HepG2 (cell line): Measurements from ENCODE around the gene RHBDD1. TPM values are rescaled to one million over a fixed set of nuclear protein-coding genes. Genes with fewer than 3 reads are reported as not detected.

Experiments used
- ATAD3A ChIP-seq: sonication (generic); formaldehyde crosslinking; IDR thresholded peaks from 2 replicates; pipeline ENCODE4 v1.4.0; 2020; ENCODE audit warnings: missing genetic modification reagents
- CC2D1A ChIP-seq: sonication (generic); formaldehyde crosslinking; IDR thresholded peaks from 2 replicates; pipeline ENCODE4 v1.8.1; 2023; ENCODE audit warnings: mild to moderate bottlenecking, missing genetic modification reagents
- GPN1 ChIP-seq: sonication (generic); formaldehyde crosslinking; IDR thresholded peaks from 2 replicates; pipeline ENCODE4 v1.5.1; 2020; ENCODE audit warnings: missing genetic modification reagents, borderline replicate concordance
- IKZF1 ChIP-seq: fragments of 450-650 bp; IDR thresholded peaks from 2 replicates; pipeline ENCODE4 v1.7.1; 2016
- IRX3 ChIP-seq: sonication (generic); formaldehyde crosslinking; IDR thresholded peaks from 2 replicates; pipeline ENCODE4 v1.8.1; 2023; ENCODE audit warnings: mild to moderate bottlenecking, low read depth, missing genetic modification reagents, borderline replicate concordance
- LBX2 ChIP-seq: sonication (generic); formaldehyde crosslinking; IDR thresholded peaks from 2 replicates; pipeline ENCODE4 v1.5.0; 2020; ENCODE audit warnings: missing genetic modification reagents, mild to moderate bottlenecking, borderline replicate concordance
- MED1 ChIP-seq: sonication (generic); formaldehyde crosslinking; IDR thresholded peaks from 2 replicates; pipeline ENCODE4 v1.4.0; 2020; ENCODE audit warnings: missing genetic modification reagents
- MTA3 ChIP-seq: sonication (generic); formaldehyde crosslinking; IDR thresholded peaks from 2 replicates; pipeline ENCODE4 v1.4.0; 2020; ENCODE audit warnings: missing genetic modification reagents
- MTF2 ChIP-seq: sonication (generic); formaldehyde crosslinking; IDR thresholded peaks from 2 replicates; pipeline ENCODE4 v1.5.0; 2020; ENCODE audit warnings: missing genetic modification reagents, borderline replicate concordance
- PHF5A ChIP-seq: IDR thresholded peaks from one replicate; pipeline ENCODE4 v1.6.1; 2018; ENCODE audit warnings: low read depth, missing genetic modification reagents; ENCODE audit not compliant: unreplicated experiment
- POLR2A ChIP-seq, 2 experiments: IDR thresholded peaks; 2 replicates each; pipeline ENCODE4 v1.6.1; 2011; ENCODE audit warnings: low read depth in 2 of 2, low read length in 2 of 2, mild to moderate bottlenecking in 1 of 2, moderate library complexity in 1 of 2; ENCODE audit not compliant: insufficient read depth in 1 of 2
- RXRB ChIP-seq: IDR thresholded peaks from 2 replicates; pipeline ENCODE4 v1.6.1; 2016; ENCODE audit warnings: borderline replicate concordance, missing genetic modification reagents, missing compliant biosample characterization
- SCMH1 ChIP-seq: sonication (generic); formaldehyde crosslinking; IDR thresholded peaks from 2 replicates; pipeline ENCODE4 v1.9.0; 2021; ENCODE audit warnings: missing genetic modification reagents, mild to moderate bottlenecking, borderline replicate concordance
- ZBTB42 ChIP-seq: sonication (generic); formaldehyde crosslinking; IDR thresholded peaks from 2 replicates; pipeline ENCODE4 v1.5.0; 2020; ENCODE audit warnings: mild to moderate bottlenecking, missing genetic modification reagents
- ZNF10 ChIP-seq: sonication (generic); formaldehyde crosslinking; IDR thresholded peaks from 2 replicates; pipeline ENCODE4 v1.4.0; 2020; ENCODE audit warnings: mild to moderate bottlenecking, low read depth, missing genetic modification reagents, borderline replicate concordance
- ZNF296 ChIP-seq: sonication (generic); formaldehyde crosslinking; conservative IDR thresholded peaks from 2 replicates; pipeline ENCODE4 v1.5.0; 2020; ENCODE audit warnings: mild to moderate bottlenecking, missing genetic modification reagents
- ZNF317 ChIP-seq: sonication (generic); formaldehyde crosslinking; IDR thresholded peaks from 2 replicates; pipeline ENCODE4 v1.5.0; 2020; ENCODE audit warnings: mild to moderate bottlenecking, missing genetic modification reagents
- ZNF382 ChIP-seq: sonication (generic); formaldehyde crosslinking; IDR thresholded peaks from 2 replicates; pipeline ENCODE4 v1.5.0; 2020; ENCODE audit warnings: missing genetic modification reagents, mild to moderate bottlenecking, borderline replicate concordance
- ZNF513 ChIP-seq: sonication (generic); formaldehyde crosslinking; conservative IDR thresholded peaks from 2 replicates; pipeline ENCODE4 v1.5.0; 2020; ENCODE audit warnings: missing genetic modification reagents
- ZNF691 ChIP-seq: sonication (generic); formaldehyde crosslinking; IDR thresholded peaks from 2 replicates; pipeline ENCODE4 v1.4.0; 2020; ENCODE audit warnings: missing genetic modification reagents, low read depth, mild to moderate bottlenecking, borderline replicate concordance
- ZNF709 ChIP-seq: sonication (generic); formaldehyde crosslinking; IDR thresholded peaks from 2 replicates; pipeline ENCODE4 v1.5.0; 2020; ENCODE audit warnings: mild to moderate bottlenecking, missing genetic modification reagents
- ZNF749 ChIP-seq: sonication (generic); formaldehyde crosslinking; IDR thresholded peaks from 2 replicates; pipeline ENCODE4 v1.8.0; 2022; ENCODE audit warnings: mild to moderate bottlenecking, missing genetic modification reagents, moderate library complexity, borderline replicate concordance
- ZSCAN21 ChIP-seq: sonication (generic); formaldehyde crosslinking; IDR thresholded peaks from 2 replicates; pipeline ENCODE4 v1.8.0; 2022; ENCODE audit warnings: mild to moderate bottlenecking, missing genetic modification reagents, moderate library complexity, borderline replicate concordance
- polyA plus RNA-seq, 8 experiments: library from polyadenylated mRNA; depleted of rRNA in 3 of 8; stranded (reverse) in 7 of 8; unstranded in 1 of 8; fragments of >200 nt; fragmentation: Illumina TruSeq in 4 of 8; extraction: Trizol in 4 of 8; gene quantifications; 2 replicates each; pipeline versions ENCODE4 v1.2.1 to v1.2.3, GENCODE V29; 2011 to 2016; ENCODE audit warnings: low read depth in 4 of 8, missing spikeins in 1 of 8, mixed read lengths in 1 of 8; ENCODE audit not compliant: insufficient read depth in 1 of 8
- total RNA-seq, 5 experiments: library from RNA; depleted of rRNA; stranded (reverse); fragments of >200 nt; fragmentation: Illumina TruSeq; extraction: Trizol; gene quantifications; 2 replicates each; pipeline ENCODE4 v1.2.3, GENCODE V29; 2016; ENCODE audit warnings: low read depth in 1 of 5
- TF ChIP-seq, protein P1 (sequence below): sonication (generic); formaldehyde crosslinking; IDR thresholded peaks from 2 replicates; pipeline ENCODE4 v1.4.0; 2020; ENCODE audit warnings: missing genetic modification reagents, borderline replicate concordance

The RHBDD1 gene
- total and polyA plus RNA-seq, 2 of the 13 experiments (the other 11 are each of a cell fraction or from before 2014, with no cell fraction given) = 8.2 to 9.5 TPM

DNA sequence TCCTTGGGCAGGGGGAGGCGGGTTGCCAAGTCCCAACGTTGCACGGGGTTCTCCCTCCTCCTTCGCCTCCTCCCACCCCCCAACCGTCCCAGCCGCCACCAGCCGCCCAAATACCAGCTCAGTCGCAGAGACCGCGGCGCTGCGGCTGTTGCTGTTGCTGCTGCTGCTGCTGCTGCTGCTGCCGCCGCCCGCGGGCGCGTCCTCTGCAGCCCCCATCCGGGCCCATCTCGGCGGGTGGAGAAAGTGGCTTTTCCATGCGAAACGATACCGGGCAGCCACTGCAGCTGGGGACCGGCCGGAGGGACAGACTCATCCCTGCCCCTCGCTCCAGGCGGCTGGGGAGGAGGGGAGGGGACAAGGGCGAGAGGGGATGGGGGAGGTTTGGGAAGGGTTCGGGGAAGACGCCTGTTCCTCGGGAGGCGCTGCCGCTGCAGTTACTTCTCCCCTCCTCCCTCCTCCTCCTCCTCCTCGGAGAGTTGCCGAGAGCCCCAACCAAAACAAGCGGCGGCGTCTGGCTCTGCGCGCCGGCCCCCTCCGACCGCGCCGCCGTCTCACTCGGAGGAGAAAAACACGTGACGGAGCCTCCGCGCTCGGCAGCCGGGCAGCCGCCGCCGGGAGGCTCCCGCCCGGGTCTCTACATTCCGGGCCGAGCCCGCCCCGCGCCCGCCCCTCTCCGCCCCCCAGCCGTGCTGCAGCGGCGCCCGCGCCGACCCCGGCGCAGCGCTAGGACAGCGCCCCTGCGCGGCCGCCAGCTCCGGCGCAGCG lies 36.5 kb upstream of the RHBDD1 start, which contains the start of gene IRS1 (continued):
- TF ChIP-seq, protein P1, sequence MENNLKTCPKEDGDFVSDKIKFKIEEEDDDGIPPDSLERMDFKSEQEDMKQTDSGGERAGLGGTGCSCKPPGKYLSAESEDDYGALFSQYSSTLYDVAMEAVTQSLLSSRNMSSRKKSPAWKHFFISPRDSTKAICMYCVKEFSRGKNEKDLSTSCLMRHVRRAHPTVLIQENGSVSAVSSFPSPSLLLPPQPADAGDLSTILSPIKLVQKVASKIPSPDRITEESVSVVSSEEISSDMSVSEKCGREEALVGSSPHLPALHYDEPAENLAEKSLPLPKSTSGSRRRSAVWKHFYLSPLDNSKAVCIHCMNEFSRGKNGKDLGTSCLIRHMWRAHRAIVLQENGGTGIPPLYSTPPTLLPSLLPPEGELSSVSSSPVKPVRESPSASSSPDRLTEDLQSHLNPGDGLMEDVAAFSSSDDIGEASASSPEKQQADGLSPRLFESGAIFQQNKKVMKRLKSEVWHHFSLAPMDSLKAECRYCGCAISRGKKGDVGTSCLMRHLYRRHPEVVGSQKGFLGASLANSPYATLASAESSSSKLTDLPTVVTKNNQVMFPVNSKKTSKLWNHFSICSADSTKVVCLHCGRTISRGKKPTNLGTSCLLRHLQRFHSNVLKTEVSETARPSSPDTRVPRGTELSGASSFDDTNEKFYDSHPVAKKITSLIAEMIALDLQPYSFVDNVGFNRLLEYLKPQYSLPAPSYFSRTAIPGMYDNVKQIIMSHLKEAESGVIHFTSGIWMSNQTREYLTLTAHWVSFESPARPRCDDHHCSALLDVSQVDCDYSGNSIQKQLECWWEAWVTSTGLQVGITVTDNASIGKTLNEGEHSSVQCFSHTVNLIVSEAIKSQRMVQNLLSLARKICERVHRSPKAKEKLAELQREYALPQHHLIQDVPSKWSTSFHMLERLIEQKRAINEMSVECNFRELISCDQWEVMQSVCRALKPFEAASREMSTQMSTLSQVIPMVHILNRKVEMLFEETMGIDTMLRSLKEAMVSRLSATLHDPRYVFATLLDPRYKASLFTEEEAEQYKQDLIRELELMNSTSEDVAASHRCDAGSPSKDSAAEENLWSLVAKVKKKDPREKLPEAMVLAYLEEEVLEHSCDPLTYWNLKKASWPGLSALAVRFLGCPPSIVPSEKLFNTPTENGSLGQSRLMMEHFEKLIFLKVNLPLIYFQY (CRISPR knock-in tag) = peak; percentile 46; the same call in 1 of the 2 replicates
- TF ChIP-seq MTA3 (CRISPR knock-in tag) (no peak), IRX3 (CRISPR knock-in tag) (no peak), GPN1 (CRISPR knock-in tag) (no peak), RXRB (CRISPR knock-in tag) (0 out of 2 replicates have a peak, but pooled peaks have one; percentile 18), ZNF382 (CRISPR knock-in tag) (no peak), ZNF317 (CRISPR knock-in tag) (no peak), LBX2 (CRISPR knock-in tag) (peak; percentile 61; the same call in 1 of the 2 replicates), ZNF10 (CRISPR knock-in tag) (no peak), PHF5A (CRISPR knock-in tag) (no peak), MED1 (no peak), ZNF691 (no peak), ZNF709 (CRISPR knock-in tag) (no peak), ATAD3A (CRISPR knock-in tag) (no peak), ZNF513 (no peak), IKZF1 (no peak), ZBTB42 (CRISPR knock-in tag) (no peak), ZNF296 (CRISPR knock-in tag) (no peak), SCMH1 (CRISPR knock-in tag) (no peak), ZNF749 (CRISPR knock-in tag) (peak; percentile 10), POLR2A (IDR thresholded peaks at IDR 0.05; ENCODE audit: insufficient read depth in 1 of 2, low read depth in 2 of 2, low read length in 2 of 2) (no peak), ZSCAN21 (CRISPR knock-in tag) (no peak; the same call in 1 of the 2 replicates), MTF2 (CRISPR knock-in tag) (no peak), CC2D1A (CRISPR knock-in tag) (no peak)
